ENCODE data around the gene CREB5.
A peak's percentile ranks its signal among the peaks of the same experiment; 100 is the strongest.
"Not testable (repeated sequence)": the region's sequence is repeated elsewhere in the genome, so short reads cannot be mapped to it uniquely, and the experiment has no call there.

Gene CREB5

DNA sequence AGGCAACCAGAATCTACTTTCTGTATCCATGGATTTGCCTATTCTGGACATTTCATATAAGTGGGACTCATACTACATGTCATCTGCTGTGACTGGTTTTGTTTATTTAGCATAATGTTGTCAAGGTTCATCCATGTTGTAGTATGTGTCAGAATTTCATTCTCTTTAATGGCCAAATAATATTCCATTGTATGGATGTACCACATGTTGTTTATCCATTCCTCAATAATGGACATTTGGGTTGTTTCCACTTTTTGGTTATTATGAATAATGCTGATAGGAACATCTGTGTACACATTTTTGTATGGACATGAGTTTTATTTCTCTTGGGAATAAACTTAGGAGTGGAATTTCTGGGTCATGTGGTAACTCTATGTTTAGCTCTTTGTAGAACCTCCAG is 133.7 kb downstream of the CREB5 start:
- no peak for DNase-seq

DNA sequence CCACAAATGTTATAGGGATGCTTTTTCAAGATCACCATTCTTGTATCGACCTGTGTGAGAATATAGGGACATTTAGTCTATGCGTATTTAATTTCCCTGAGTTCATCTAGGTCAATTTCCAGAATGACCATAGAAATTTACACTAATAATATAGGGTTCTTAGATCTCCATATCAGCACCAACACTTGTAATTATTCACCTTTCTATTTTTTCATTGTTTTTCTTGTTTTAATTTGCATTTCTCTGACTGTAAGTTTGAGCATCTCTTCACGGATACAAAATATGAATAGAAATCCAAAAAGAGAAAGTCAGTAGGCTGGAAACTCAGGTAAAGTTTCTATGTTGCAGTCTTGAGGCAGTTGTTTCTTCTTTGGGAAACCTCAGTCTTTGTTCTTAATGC is 134.8 kb downstream of the CREB5 start:
- DNase-seq = no peak

DNA sequence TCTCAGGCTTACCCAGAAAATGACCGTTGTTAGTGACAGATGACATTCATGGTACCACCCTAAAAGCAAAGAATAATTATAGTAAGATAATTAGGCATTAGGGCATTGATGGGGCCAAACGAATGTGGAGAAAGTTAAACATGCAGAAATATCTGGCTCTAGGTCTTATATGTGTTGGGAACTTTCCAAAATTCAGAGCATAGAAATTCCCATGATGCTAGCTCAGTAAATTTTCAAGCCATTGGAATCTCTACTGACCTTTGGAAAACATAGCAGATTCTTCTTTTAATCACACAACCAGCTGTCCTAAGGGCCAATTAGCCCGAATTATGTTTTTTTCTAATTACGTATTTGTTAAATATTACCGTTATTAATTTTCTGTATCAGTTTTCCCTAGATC is 136.1 kb downstream of the CREB5 start:
- DNase-seq = no peak

DNA sequence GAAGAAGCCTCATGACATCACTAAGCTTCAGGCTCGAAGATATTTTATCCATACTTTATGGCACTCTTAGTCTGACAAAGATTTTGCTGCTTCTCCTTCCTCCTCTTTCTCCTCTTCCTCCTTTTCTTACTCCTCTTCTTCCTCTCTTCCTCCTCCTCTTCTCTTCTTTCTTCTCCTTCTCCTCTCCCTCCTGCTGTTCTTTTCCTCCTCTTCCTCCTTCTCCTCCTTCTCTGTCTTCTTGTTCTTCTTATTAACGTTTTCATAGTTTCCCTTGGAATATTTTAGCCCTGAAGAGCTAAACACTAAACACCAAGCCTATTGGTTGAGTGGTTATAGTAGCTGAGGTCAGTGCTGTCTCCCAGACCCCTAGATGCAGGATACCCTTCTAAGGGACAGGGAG is 137.7 kb downstream of the CREB5 start:
- no peak for DNase-seq

DNA sequence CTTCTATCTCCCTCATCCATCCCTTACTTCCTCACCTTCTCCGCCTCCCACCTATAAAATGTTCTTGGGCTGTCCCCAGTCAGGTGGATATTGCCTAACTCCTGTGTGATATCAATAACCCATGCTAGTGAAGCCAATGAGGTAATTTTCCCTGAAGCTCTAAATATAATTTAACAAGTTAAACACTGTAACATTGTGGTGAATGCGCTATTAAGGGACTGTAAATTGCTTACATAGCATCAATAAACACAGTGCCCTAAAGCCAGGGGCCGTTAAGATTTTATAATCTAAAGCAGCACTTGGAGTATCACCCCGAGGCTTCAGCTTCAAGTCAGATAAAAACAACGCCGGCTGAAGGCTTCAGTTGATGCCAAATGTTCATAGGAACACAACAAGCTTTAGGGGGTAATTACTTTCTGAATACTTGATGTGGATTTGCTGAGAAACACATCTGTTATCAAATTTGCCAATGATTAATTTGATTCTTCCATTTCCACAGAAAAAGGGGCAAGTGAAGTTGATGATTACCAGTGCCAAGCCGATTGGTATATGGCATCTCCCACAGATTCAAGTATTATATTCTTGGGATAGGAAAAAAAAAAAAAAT is 138.4 kb downstream of the CREB5 start:
- DNase-seq = no peak

- DNase-seq = no peak
Measured at GRCh38 chr7:28551331-28551730, 139.0 kb downstream of the CREB5 start.

- DNase-seq = not testable (repeated sequence)
Measured at GRCh38 chr7:28551766-28552165, 139.4 kb downstream of the CREB5 start.

- DNase-seq = no peak
Measured at GRCh38 chr7:28554802-28555471, 142.6 kb downstream of the CREB5 start.

GRCh38 chr7:28556025-28556424 is 143.7 kb downstream of the CREB5 start:
- DNase-seq = no peak

GRCh38 chr7:28556671-28557070 is 144.4 kb downstream of the CREB5 start:
- no peak for DNase-seq

- DNase-seq = no peak
Measured at GRCh38 chr7:28558236-28558635, 145.9 kb downstream of the CREB5 start.

DNA sequence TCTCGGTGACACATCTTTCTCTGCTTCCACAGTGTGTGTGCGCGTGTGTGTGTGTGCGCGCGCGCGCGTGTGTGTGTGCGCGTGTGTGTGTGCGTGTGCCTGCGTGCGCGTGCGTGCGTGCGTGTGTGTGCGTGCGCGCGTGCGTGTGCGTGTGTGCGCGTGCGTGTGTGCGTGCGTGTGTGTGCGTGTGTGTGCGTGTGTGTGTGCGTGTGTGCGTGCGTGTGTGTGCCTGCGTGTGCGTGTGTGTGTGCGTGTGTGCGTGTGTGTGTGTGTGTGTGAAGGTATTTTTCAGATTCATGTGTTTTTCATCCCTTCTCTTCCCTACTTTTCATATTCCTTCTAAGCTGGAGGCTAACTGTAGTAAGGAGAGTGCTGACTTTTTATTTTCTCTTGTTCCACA is 148.4 kb downstream of the CREB5 start:
- no peak for DNase-seq

DNA sequence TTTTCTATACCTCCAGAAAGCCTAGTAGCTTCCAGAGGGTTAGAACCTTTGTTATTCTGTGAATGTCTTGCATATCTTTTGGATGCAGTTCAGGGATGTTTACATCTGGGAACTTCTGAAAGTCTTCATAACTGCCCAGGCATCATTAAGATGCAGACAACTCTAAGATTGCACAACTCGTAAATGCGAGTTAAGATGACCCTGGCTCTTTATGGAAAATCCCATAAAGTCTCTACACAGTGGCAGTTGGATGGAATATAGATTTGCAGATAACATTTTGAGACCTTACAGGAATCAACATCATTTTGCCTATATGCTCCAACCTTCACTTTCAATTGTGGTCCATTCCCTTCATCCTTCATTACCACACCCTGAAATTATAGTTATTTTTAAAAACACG is 151.7 kb downstream of the CREB5 start:
- no peak for DNase-seq

- no peak for DNase-seq
Measured at GRCh38 chr7:28564755-28565374, 152.5 kb downstream of the CREB5 start.

- DNase-seq = no peak
Measured at GRCh38 chr7:28565980-28566379, 153.7 kb downstream of the CREB5 start.

DNA sequence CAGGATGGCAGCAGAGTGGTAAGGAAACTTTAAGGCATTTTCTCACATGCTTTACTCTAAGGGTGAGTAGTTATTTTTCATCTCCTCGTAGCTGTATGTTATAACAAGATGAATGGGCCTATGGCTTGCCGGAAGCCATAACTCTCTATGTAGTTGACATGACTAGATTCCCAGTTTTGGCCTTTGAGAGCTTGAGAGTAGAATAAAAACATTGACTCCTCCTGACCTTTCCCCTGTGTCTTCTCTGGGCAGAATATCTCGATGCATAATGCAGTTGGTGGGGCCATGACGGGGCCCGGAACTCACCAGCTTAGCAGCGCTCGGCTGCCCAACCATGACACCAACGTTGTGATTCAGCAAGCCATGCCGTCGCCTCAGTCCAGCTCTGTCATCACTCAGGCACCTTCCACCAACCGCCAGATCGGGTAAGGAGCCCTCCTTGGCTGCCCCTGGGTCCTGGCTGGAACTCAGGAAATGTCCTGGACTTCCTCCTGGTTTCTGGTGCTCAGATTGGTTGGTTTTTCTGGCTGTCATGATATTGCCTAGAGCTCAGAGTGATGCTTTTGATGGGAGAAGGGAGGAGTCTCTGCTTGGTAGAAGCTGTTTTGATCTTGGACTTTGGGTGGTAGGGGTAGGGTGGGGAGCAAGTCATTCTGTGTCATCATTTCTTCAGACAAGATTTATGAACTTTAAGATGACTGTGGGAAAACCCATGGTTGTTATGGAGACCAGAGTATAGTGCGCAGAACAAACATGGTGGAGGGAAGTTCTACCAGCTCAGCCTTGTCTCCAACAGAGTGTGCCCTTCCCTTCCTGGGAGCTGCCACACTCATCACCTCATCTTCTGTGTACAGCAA is 158.0 kb downstream of the CREB5 start:
- no peak for DNase-seq

- no peak for DNase-seq
Measured at GRCh38 chr7:28570970-28571288, 158.6 kb downstream of the CREB5 start.

- no peak for DNase-seq
Measured at GRCh38 chr7:28571405-28571804, 159.1 kb downstream of the CREB5 start.

GRCh38 chr7:28572321-28573058 is 160.2 kb downstream of the CREB5 start:
- no peak for DNase-seq

DNA sequence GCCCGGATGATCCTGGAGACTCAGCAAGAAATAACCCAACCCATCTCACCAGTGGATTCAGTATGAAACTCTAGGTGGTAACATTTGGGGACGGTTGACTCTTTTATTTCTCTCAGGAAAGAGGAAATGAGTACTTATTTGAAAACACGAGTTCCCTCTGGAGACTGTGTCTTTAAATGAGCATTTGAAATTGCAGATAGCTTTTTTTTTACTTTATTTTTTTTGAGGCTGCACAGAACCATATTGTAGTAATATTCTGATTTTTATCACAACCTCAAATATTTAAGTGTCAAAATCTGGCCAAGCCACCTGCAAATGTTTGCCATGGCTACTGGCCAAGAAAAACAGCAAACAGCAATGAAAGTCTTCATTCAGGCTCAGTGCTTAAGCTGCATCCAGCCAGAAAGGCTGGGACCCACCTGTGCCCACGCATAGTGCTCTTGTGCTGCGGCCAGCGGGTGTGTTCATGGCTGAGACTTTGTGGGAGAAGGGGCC is 160.8 kb downstream of the CREB5 start:
- DNase-seq = peak in 1 of 56 donors; percentile 2

GRCh38 chr7:28573651-28574301 is 161.5 kb downstream of the CREB5 start:
- no peak for DNase-seq
